CD1c-positive myeloid dendritic cell (primary cell): ENCODE data around the gene NLRP3.
A peak's percentile ranks its signal among the peaks of the same experiment; 100 is the strongest.
"Not testable (repeated sequence)": the region's sequence is repeated elsewhere in the genome, so short reads cannot be mapped to it uniquely, and the experiment has no call there.

Source experiments
- DNase-seq: peaks from one replicate; pipeline ENCODE4 v3.0.0-alpha.2; 2016; ENCODE audit errors: extremely low spot score

NLRP3 gene

GRCh38 chr1:247415423-247416361 is at the start of gene NLRP3:
Gene NLRP3 (plus strand): TSS chr1:247416173. CDS start chr1:247418801, 2,628 bp downstream.
- DNase-seq, result peak; percentile 87

- not testable (repeated sequence) for DNase-seq
Observed at GRCh38 chr1:247366345-247366744, 49.6 kb upstream of the NLRP3 start.

GRCh38 chr1:247366926-247367645 is 48.9 kb upstream of the NLRP3 start:
- DNase-seq, result peak; percentile 64

- peak; percentile 24 for DNase-seq
Observed at GRCh38 chr1:247367786-247368422, 48.1 kb upstream of the NLRP3 start.

- no peak for DNase-seq
Observed at GRCh38 chr1:247368490-247369145, 47.4 kb upstream of the NLRP3 start.

GRCh38 chr1:247370786-247371732 is 44.9 kb upstream of the NLRP3 start:
- no peak for DNase-seq

GRCh38 chr1:247371801-247372259 is 44.1 kb upstream of the NLRP3 start:
- DNase-seq, result no peak

GRCh38 chr1:247373721-247374141 is 42.2 kb upstream of the NLRP3 start:
- peak; percentile 69 for DNase-seq

- not testable (repeated sequence) for DNase-seq
Observed at GRCh38 chr1:247374651-247375334, 41.2 kb upstream of the NLRP3 start.

- DNase-seq, result no peak
Observed at GRCh38 chr1:247375747-247376146, 40.2 kb upstream of the NLRP3 start.

GRCh38 chr1:247376659-247377058 is 39.3 kb upstream of the NLRP3 start:
- no peak for DNase-seq

- DNase-seq, result not testable (repeated sequence)
Observed at GRCh38 chr1:247377656-247378055, 38.3 kb upstream of the NLRP3 start.

GRCh38 chr1:247378334-247379073 is 37.5 kb upstream of the NLRP3 start:
- no peak for DNase-seq

GRCh38 chr1:247385283-247385682 is 30.7 kb upstream of the NLRP3 start:
- peak; percentile 81 for DNase-seq

GRCh38 chr1:247386217-247386616 is 29.8 kb upstream of the NLRP3 start:
- DNase-seq, result no peak

GRCh38 chr1:247386687-247387086 is 29.3 kb upstream of the NLRP3 start:
- DNase-seq, result peak; percentile 64

GRCh38 chr1:247387096-247387495 is 28.9 kb upstream of the NLRP3 start:
- DNase-seq, result peak; percentile 51

- peak; percentile 66 for DNase-seq
Observed at GRCh38 chr1:247387565-247387964, 28.4 kb upstream of the NLRP3 start.
